GM19372 (cell line): ENCODE measurements around the gene CCDC88B.

Experiments
- ATAC-seq: cut with Tn5 transposase; IDR thresholded peaks from one replicate; pipeline ENCODE4 v1.9.1; 2021; ENCODE audit warnings: mild to moderate bottlenecking, low read depth, moderate library complexity; ENCODE audit not compliant: unreplicated experiment

Gene CCDC88B

GRCh38 chr11:64358907-64359711 lies 19.1 kb downstream of the CCDC88B start, which contains the start of gene RPS6KA4:
RPS6KA4 (plus strand) TSS chr11:64359162; CDS start chr11:64359236, 74 bp downstream.
- no peak for ATAC-seq

GRCh38 chr11:64359712-64360445 lies 19.9 kb downstream of the CCDC88B start:
- no peak for ATAC-seq

GRCh38 chr11:64360448-64360921 lies 20.5 kb downstream of the CCDC88B start:
- ATAC-seq: no peak

GRCh38 chr11:64361659-64362058 lies 21.7 kb downstream of the CCDC88B start:
- no peak for ATAC-seq

- no peak for ATAC-seq
Measured at GRCh38 chr11:64362339-64362738, 22.3 kb downstream of the CCDC88B start.

- ATAC-seq: no peak
Measured at GRCh38 chr11:64364435-64364834, 24.4 kb downstream of the CCDC88B start.

GRCh38 chr11:64364911-64365310 lies 24.9 kb downstream of the CCDC88B start:
- no peak for ATAC-seq

- no peak for ATAC-seq
Measured at GRCh38 chr11:64366751-64367150, 26.7 kb downstream of the CCDC88B start.

- no peak for ATAC-seq
Measured at GRCh38 chr11:64367931-64368672, 28.1 kb downstream of the CCDC88B start.

GRCh38 chr11:64368673-64369074 lies 28.7 kb downstream of the CCDC88B start:
- ATAC-seq: no peak

- ATAC-seq: no peak
Measured at GRCh38 chr11:64369440-64370421, 29.7 kb downstream of the CCDC88B start.

GRCh38 chr11:64371201-64371600 lies 31.2 kb downstream of the CCDC88B start:
- no peak for ATAC-seq

- ATAC-seq: no peak
Measured at GRCh38 chr11:64372021-64372420, 32.0 kb downstream of the CCDC88B start.

GRCh38 chr11:64372802-64373597 lies 33.0 kb downstream of the CCDC88B start:
- ATAC-seq: no peak

- no peak for ATAC-seq
Measured at GRCh38 chr11:64373598-64373974, 33.6 kb downstream of the CCDC88B start.

GRCh38 chr11:64376071-64376470 lies 36.1 kb downstream of the CCDC88B start:
- no peak for ATAC-seq

GRCh38 chr11:64378335-64378880 lies 38.4 kb downstream of the CCDC88B start:
- no peak for ATAC-seq

- no peak for ATAC-seq
Measured at GRCh38 chr11:64379160-64379559, 39.2 kb downstream of the CCDC88B start.
